ENCODE measurements around the gene GALNT10.

DNA sequence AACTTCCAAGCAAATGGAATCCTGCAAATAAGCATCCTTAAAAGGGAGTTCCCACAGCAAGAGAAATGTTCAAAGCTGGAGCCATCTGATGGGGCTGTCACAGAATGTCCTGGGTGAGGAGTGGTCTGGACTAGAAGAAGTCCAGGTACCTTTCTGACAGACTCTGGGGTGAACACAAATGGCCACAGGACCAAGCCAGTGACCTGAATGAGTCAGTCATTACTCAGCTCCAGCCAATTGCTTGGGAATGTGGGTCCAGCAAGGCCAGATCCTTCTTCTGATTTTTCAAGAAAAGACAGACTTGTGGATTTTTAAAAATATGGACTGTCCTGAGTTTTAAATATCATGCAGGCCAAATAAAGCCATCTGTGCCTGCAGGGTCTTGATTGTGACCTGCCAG lies 30.1 kb downstream of the GALNT10 start:
- TF ChIP-seq REST (IDR thresholded peaks at IDR 0.05; ENCODE audit: unreplicated experiment): no peak
- TF ChIP-seq EZH2 (IDR thresholded peaks at IDR 0.05; ENCODE audit: low read depth, unreplicated experiment): no peak
- TF ChIP-seq, protein P1, sequence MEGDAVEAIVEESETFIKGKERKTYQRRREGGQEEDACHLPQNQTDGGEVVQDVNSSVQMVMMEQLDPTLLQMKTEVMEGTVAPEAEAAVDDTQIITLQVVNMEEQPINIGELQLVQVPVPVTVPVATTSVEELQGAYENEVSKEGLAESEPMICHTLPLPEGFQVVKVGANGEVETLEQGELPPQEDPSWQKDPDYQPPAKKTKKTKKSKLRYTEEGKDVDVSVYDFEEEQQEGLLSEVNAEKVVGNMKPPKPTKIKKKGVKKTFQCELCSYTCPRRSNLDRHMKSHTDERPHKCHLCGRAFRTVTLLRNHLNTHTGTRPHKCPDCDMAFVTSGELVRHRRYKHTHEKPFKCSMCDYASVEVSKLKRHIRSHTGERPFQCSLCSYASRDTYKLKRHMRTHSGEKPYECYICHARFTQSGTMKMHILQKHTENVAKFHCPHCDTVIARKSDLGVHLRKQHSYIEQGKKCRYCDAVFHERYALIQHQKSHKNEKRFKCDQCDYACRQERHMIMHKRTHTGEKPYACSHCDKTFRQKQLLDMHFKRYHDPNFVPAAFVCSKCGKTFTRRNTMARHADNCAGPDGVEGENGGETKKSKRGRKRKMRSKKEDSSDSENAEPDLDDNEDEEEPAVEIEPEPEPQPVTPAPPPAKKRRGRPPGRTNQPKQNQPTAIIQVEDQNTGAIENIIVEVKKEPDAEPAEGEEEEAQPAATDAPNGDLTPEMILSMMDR (conservative IDR thresholded peaks at IDR 0.05; ENCODE audit: low read depth in 2 of 2): no peak
- TF ChIP-seq, protein P2, sequence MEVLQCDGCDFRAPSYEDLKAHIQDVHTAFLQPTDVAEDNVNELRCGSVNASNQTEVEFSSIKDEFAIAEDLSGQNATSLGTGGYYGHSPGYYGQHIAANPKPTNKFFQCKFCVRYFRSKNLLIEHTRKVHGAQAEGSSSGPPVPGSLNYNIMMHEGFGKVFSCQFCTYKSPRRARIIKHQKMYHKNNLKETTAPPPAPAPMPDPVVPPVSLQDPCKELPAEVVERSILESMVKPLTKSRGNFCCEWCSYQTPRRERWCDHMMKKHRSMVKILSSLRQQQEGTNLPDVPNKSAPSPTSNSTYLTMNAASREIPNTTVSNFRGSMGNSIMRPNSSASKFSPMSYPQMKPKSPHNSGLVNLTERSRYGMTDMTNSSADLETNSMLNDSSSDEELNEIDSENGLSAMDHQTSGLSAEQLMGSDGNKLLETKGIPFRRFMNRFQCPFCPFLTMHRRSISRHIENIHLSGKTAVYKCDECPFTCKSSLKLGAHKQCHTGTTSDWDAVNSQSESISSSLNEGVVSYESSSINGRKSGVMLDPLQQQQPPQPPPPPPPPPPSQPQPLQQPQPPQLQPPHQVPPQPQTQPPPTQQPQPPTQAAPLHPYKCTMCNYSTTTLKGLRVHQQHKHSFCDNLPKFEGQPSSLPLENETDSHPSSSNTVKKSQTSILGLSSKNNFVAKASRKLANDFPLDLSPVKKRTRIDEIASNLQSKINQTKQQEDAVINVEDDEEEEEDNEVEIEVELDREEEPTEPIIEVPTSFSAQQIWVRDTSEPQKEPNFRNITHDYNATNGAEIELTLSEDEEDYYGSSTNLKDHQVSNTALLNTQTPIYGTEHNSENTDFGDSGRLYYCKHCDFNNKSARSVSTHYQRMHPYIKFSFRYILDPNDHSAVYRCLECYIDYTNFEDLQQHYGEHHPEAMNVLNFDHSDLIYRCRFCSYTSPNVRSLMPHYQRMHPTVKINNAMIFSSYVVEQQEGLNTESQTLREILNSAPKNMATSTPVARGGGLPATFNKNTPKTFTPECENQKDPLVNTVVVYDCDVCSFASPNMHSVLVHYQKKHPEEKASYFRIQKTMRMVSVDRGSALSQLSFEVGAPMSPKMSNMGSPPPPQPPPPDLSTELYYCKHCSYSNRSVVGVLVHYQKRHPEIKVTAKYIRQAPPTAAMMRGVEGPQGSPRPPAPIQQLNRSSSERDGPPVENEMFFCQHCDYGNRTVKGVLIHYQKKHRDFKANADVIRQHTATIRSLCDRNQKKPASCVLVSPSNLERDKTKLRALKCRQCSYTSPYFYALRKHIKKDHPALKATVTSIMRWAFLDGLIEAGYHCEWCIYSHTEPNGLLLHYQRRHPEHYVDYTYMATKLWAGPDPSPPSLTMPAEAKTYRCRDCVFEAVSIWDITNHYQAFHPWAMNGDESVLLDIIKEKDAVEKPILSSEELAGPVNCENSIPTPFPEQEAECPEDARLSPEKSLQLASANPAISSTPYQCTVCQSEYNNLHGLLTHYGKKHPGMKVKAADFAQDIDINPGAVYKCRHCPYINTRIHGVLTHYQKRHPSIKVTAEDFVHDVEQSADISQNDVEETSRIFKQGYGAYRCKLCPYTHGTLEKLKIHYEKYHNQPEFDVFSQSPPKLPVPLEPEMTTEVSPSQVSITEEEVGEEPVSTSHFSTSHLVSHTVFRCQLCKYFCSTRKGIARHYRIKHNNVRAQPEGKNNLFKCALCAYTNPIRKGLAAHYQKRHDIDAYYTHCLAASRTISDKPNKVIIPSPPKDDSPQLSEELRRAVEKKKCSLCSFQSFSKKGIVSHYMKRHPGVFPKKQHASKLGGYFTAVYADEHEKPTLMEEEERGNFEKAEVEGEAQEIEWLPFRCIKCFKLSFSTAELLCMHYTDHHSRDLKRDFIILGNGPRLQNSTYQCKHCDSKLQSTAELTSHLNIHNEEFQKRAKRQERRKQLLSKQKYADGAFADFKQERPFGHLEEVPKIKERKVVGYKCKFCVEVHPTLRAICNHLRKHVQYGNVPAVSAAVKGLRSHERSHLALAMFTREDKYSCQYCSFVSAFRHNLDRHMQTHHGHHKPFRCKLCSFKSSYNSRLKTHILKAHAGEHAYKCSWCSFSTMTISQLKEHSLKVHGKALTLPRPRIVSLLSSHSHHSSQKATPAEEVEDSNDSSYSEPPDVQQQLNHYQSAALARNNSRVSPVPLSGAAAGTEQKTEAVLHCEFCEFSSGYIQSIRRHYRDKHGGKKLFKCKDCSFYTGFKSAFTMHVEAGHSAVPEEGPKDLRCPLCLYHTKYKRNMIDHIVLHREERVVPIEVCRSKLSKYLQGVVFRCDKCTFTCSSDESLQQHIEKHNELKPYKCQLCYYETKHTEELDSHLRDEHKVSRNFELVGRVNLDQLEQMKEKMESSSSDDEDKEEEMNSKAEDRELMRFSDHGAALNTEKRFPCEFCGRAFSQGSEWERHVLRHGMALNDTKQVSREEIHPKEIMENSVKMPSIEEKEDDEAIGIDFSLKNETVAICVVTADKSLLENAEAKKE (CRISPR knock-in tag; IDR thresholded peaks at IDR 0.05): no peak
- no peak for TF ChIP-seq POLR2AphosphoS5 (IDR thresholded peaks at IDR 0.05; ENCODE audit: low read depth)
- TF ChIP-seq EZH2phosphoT487 (IDR thresholded peaks at IDR 0.05; ENCODE audit: unreplicated experiment): no peak
- no peak for TF ChIP-seq CREB1 (CRISPR knock-in tag; IDR thresholded peaks at IDR 0.05; ENCODE audit: low read depth)
- no peak for TF ChIP-seq STAT1 (IDR thresholded peaks at IDR 0.05; ENCODE audit: unreplicated experiment)

All from GM23338 (cell line).